ENCODE results near the gene BMPR2. TPM values are rescaled to one million over a fixed set of nuclear protein-coding genes. Genes with fewer than 3 reads are reported as not detected.

BMPR2 gene
- total RNA-seq, 1 experiment from 2014 or later = 28.1 TPM

- H3K4me3 Mint-ChIP-seq (ENCODE audit: unreplicated experiment) = no peak overlapping the region
- BruUV-seq (replicated peaks) = no TSS peak
- no peak overlapping the region for H3K4me3 ChIP-seq (ENCODE audit: low read depth, low read length)
- no peaks in the 10 kb centered on the region for H3K27me3 Mint-ChIP-seq (ENCODE audit: insufficient read depth, unreplicated experiment)
- DNase-seq = no peak
- no peak for TF ChIP-seq CTCF (IDR thresholded peaks at IDR 0.05; ENCODE audit: insufficient read depth in 1 of 2, low read depth in 1 of 2, low read length in 1 of 2, severe bottlenecking in 1 of 2, unreplicated experiment in 1 of 2)
- peaks cover 11% of the 10 kb centered on the region for H3K4me1 Mint-ChIP-seq (ENCODE audit: low read depth, unreplicated experiment)
- POLR2A ChIA-PET = no interaction called here
- intact Hi-C loops (cut with micrococcal nuclease; ENCODE audit: unreplicated experiment) = no loop called here
- H3K36me3 ChIP-seq (ENCODE audit: control insufficient read depth, insufficient read depth, low read length) = no peaks in the 10 kb centered on the region
- no peak overlapping the region for H3K27ac Mint-ChIP-seq (ENCODE audit: unreplicated experiment)
- H3K4me1 ChIP-seq = no peaks in the 10 kb centered on the region
- no peaks in the 10 kb centered on the region for H3K9me3 Mint-ChIP-seq (ENCODE audit: unreplicated experiment)
- H3K36me3 Mint-ChIP-seq (ENCODE audit: insufficient read depth, unreplicated experiment) = peaks cover 11% of the 10 kb centered on the region
- CTCF ChIA-PET = no interaction called here
- no peaks in the 10 kb centered on the region for H3K27me3 ChIP-seq (replicated peaks; ENCODE audit: control insufficient read depth, insufficient read depth, low read length)
- no peaks in the 10 kb centered on the region for H3K9me3 ChIP-seq
Measured at GRCh38 chr2:202387608-202388342, 11.6 kb downstream of the BMPR2 start.

GRCh38 chr2:202400941-202401340 lies 24.8 kb downstream of the BMPR2 start:
- Histone ChIP-seq H3K27me3 (replicated peaks; ENCODE audit: control insufficient read depth, insufficient read depth, low read length) (no peaks in the 10 kb centered on the region), H3K4me1 (no peaks in the 10 kb centered on the region), H3K9me3 (no peaks in the 10 kb centered on the region), H3K4me3 (ENCODE audit: low read depth, low read length) (no peak overlapping the region), H3K36me3 (ENCODE audit: control insufficient read depth, insufficient read depth, low read length) (no peaks in the 10 kb centered on the region)
- BruUV-seq (replicated peaks) = no TSS peak
- Mint-ChIP-seq H3K36me3 (ENCODE audit: insufficient read depth, unreplicated experiment) (no peaks in the 10 kb centered on the region), H3K9me3 (ENCODE audit: unreplicated experiment) (no peaks in the 10 kb centered on the region), H3K27me3 (ENCODE audit: insufficient read depth, unreplicated experiment) (no peaks in the 10 kb centered on the region), H3K27ac (ENCODE audit: unreplicated experiment) (no peak overlapping the region), H3K4me3 (ENCODE audit: unreplicated experiment) (no peak overlapping the region), H3K4me1 (ENCODE audit: low read depth, unreplicated experiment) (no peaks in the 10 kb centered on the region)
- intact Hi-C loops (cut with micrococcal nuclease; ENCODE audit: unreplicated experiment) = no loop called here
- POLR2A ChIA-PET = no interaction called here
- TF ChIP-seq CTCF (IDR thresholded peaks at IDR 0.05; ENCODE audit: insufficient read depth in 1 of 2, low read depth in 1 of 2, low read length in 1 of 2, severe bottlenecking in 1 of 2, unreplicated experiment in 1 of 2) = no peak
- DNase-seq = no peak
- CTCF ChIA-PET = no interaction called here

GRCh38 chr2:202405798-202406197 lies 29.7 kb downstream of the BMPR2 start:
- Histone ChIP-seq H3K27me3 (replicated peaks; ENCODE audit: control insufficient read depth, insufficient read depth, low read length) (no peaks in the 10 kb centered on the region), H3K4me1 (no peaks in the 10 kb centered on the region), H3K36me3 (ENCODE audit: control insufficient read depth, insufficient read depth, low read length) (no peaks in the 10 kb centered on the region), H3K9me3 (no peaks in the 10 kb centered on the region), H3K4me3 (ENCODE audit: low read depth, low read length) (no peak overlapping the region)
- H3K4me1 Mint-ChIP-seq (ENCODE audit: low read depth, unreplicated experiment) = no peaks in the 10 kb centered on the region
- BruUV-seq (replicated peaks) = no TSS peak
- H3K4me3 Mint-ChIP-seq (ENCODE audit: unreplicated experiment) = no peak overlapping the region
- no peaks in the 10 kb centered on the region for H3K36me3 Mint-ChIP-seq (ENCODE audit: insufficient read depth, unreplicated experiment)
- H3K9me3 Mint-ChIP-seq (ENCODE audit: unreplicated experiment) = no peaks in the 10 kb centered on the region
- no peaks in the 10 kb centered on the region for H3K27me3 Mint-ChIP-seq (ENCODE audit: insufficient read depth, unreplicated experiment)
- TF ChIP-seq CTCF (IDR thresholded peaks at IDR 0.05; ENCODE audit: insufficient read depth in 1 of 2, low read depth in 1 of 2, low read length in 1 of 2, severe bottlenecking in 1 of 2, unreplicated experiment in 1 of 2) = no peak
- DNase-seq = no peak
- ChIA-PET POLR2A (no interaction called here), CTCF (no interaction called here)
- intact Hi-C loops (cut with micrococcal nuclease; ENCODE audit: unreplicated experiment) = no loop called here
- H3K27ac Mint-ChIP-seq (ENCODE audit: unreplicated experiment) = no peak overlapping the region
